Measurements from ENCODE around the gene DBT. TPM values are rescaled to one million over a fixed set of nuclear protein-coding genes. Genes with fewer than 3 reads are reported as not detected.

The DBT gene
- total RNA-seq, 4 donors from 2014 or later, result 8.1 to 10.7 (median 10.3) TPM

GRCh38 chr1:100198596-100198995, 51.0 kb downstream of the DBT start:
- WGBS, 2 donors, result 90 to 92% methylated on average over 1 of the region's 1 CpG
- TF ChIP-seq CTCF (IDR thresholded peaks at IDR 0.05) (no peak), POLR2A (IDR thresholded peaks at IDR 0.05) (no peak), EP300 (IDR thresholded peaks at IDR 0.05) (no peak)
- Histone ChIP-seq H3K4me3 (no peak overlapping the region), H3K36me3 (peaks cover 0 to 94% (median 13%) of the 10 kb centered on the region in 3 donors), H3K27me3 (no peaks in the 10 kb centered on the region), H3K9me3 (peaks cover 0 to 5% (median 0%) of the 10 kb centered on the region in 4 donors), H3K4me1 (no peaks in the 10 kb centered on the region), H3K27ac (no peak overlapping the region)
- DNase-seq (ENCODE audit: low spot score in 2 of 2), result no peak

- no peak overlapping the region for H3K4me3 ChIP-seq
- H3K27me3 ChIP-seq, result no peaks in the 10 kb centered on the region
- no peak for DNase-seq (ENCODE audit: low spot score in 2 of 2)
- H3K36me3 ChIP-seq, result peaks cover 0 to 26% (median 0%) of the 10 kb centered on the region in 3 donors
- TF ChIP-seq CTCF (IDR thresholded peaks at IDR 0.05) (no peak), POLR2A (IDR thresholded peaks at IDR 0.05) (no peak), EP300 (IDR thresholded peaks at IDR 0.05) (no peak)
- peaks cover 0 to 19% (median 0%) of the 10 kb centered on the region in 4 donors for H3K4me1 ChIP-seq
- 24 to 37% methylated on average over 3 of the region's 3 CpGs for WGBS, 2 donors
- peaks cover 0 to 2% (median 0%) of the 10 kb centered on the region in 4 donors for H3K9me3 ChIP-seq
- H3K27ac ChIP-seq, result peak overlapping the region in 1 of 4 donors; percentile 72
Observed at GRCh38 chr1:100188617-100189016, 61.0 kb downstream of the DBT start.

- DNase-seq (ENCODE audit: low spot score in 2 of 2), result peak in 1 of 2 donors; percentile 62
- Histone ChIP-seq H3K27me3 (no peaks in the 10 kb centered on the region), H3K27ac (peak overlapping the region in 1 of 4 donors; percentile 45), H3K4me1 (peaks cover 0 to 19% (median 0%) of the 10 kb centered on the region in 4 donors), H3K36me3 (peaks cover 0 to 28% (median 0%) of the 10 kb centered on the region in 3 donors), H3K9me3 (peaks cover 0 to 5% (median 0%) of the 10 kb centered on the region in 4 donors), H3K4me3 (no peak overlapping the region)
- WGBS, 2 donors, result 55 to 62% methylated on average over 3 of the region's 3 CpGs
- TF ChIP-seq POLR2A (IDR thresholded peaks at IDR 0.05), result no peak
- TF ChIP-seq EP300 (IDR thresholded peaks at IDR 0.05), result no peak
- TF ChIP-seq CTCF (IDR thresholded peaks at IDR 0.05), result no peak
Observed at GRCh38 chr1:100187912-100188311, 61.7 kb downstream of the DBT start.

- 59 to 64% methylated on average over 1 of the region's 1 CpG for WGBS, 2 donors
- peaks cover 0 to 5% (median 0%) of the 10 kb centered on the region in 4 donors for H3K9me3 ChIP-seq
- no peak for DNase-seq (ENCODE audit: low spot score in 2 of 2)
- no peak for TF ChIP-seq POLR2A (IDR thresholded peaks at IDR 0.05)
- no peak for TF ChIP-seq EP300 (IDR thresholded peaks at IDR 0.05)
- TF ChIP-seq CTCF (IDR thresholded peaks at IDR 0.05), result no peak
- no peak overlapping the region for H3K4me3 ChIP-seq
- peaks cover 0 to 14% (median 0%) of the 10 kb centered on the region in 4 donors for H3K4me1 ChIP-seq
- no peak overlapping the region for H3K27ac ChIP-seq
- no peaks in the 10 kb centered on the region for H3K27me3 ChIP-seq
- H3K36me3 ChIP-seq, result peaks cover 0 to 24% (median 0%) of the 10 kb centered on the region in 3 donors
Observed at GRCh38 chr1:100184536-100184935, 65.1 kb downstream of the DBT start.

GRCh38 chr1:100183370-100183769, 66.3 kb downstream of the DBT start:
- WGBS, 2 donors, result 88 to 90% methylated on average over 4 of the region's 4 CpGs
- H3K27me3 ChIP-seq, result no peaks in the 10 kb centered on the region

More at GRCh38 chr1:100183370-100183769, 66.3 kb downstream of the DBT start:
- H3K9me3 ChIP-seq, result peaks cover 0 to 5% (median 0%) of the 10 kb centered on the region in 4 donors
- no peak overlapping the region for H3K27ac ChIP-seq
- DNase-seq (ENCODE audit: low spot score in 2 of 2), result no peak
- H3K36me3 ChIP-seq, result peaks cover 0 to 24% (median 0%) of the 10 kb centered on the region in 3 donors
- peaks cover 0 to 2% (median 0%) of the 10 kb centered on the region in 4 donors for H3K4me1 ChIP-seq
- no peak for TF ChIP-seq EP300 (IDR thresholded peaks at IDR 0.05)
- TF ChIP-seq POLR2A (IDR thresholded peaks at IDR 0.05), result no peak
- no peak for TF ChIP-seq CTCF (IDR thresholded peaks at IDR 0.05)
- no peak overlapping the region for H3K4me3 ChIP-seq

Data from tibial nerve (tissue), 4 donors.